Transverse colon (tissue), 4 donors: ENCODE data around the gene DUSP2. TPM values are rescaled to one million over a fixed set of nuclear protein-coding genes. Genes with fewer than 3 reads are reported as not detected.
"Not testable (repeated sequence)": the region's sequence is repeated elsewhere in the genome, so short reads cannot be mapped to it uniquely, and the experiment has no call there.

Experiments
- DNase-seq: peaks from one replicate; pipeline ENCODE4 v3.0.0-alpha.2; 2019
- H3K27ac ChIP-seq, 4 donors: fragments of 200-600 bp; sonication (generic); 2 replicates each; pipeline ENCODE4 v1.5.1; 2016 to 2018; ENCODE audit warnings: inconsistent platforms in 4 of 4
- H3K27me3 ChIP-seq: fragments of 200-600 bp; sonication (generic); 2 replicates; pipeline ENCODE4 v1.5.1; 2017; ENCODE audit warnings: inconsistent platforms
- H3K36me3 ChIP-seq, 4 donors: fragments of 200-600 bp; sonication (generic); 2 replicates each; pipeline ENCODE4 v1.5.1; 2017 to 2019; ENCODE audit warnings: inconsistent platforms in 4 of 4
- H3K4me1 ChIP-seq, 4 donors: fragments of 200-600 bp; sonication (generic); 2 replicates each; pipeline ENCODE4 v1.5.1; 2017 to 2020; ENCODE audit warnings: inconsistent platforms in 4 of 4
- H3K4me3 ChIP-seq, 4 donors: fragments of 200-600 bp; sonication (generic); 1 replicate in 1 of 4; 2 replicates in 3 of 4; pipeline versions ENCODE4 v1.5.1 to v1.6.1; 2017 to 2019; ENCODE audit warnings: inconsistent platforms in 4 of 4
- H3K9me3 ChIP-seq, 2 donors: fragments of 200-600 bp; sonication (generic); 2 replicates each; pipeline ENCODE4 v1.5.1; 2017 to 2019; ENCODE audit warnings: inconsistent platforms in 2 of 2
- CTCF ChIP-seq, 5 experiments: fragments of 200-600 bp in 3 of 5; fragments of 450-650 bp in 2 of 5; sonication (generic) in 3 of 5; IDR thresholded peaks; 1 replicate in 2 of 5; 2 replicates in 3 of 5; pipeline ENCODE4 v1.5.1; 2016 to 2017; ENCODE audit warnings: antibody characterized with exemption in 5 of 5, inconsistent platforms in 3 of 5, mild to moderate bottlenecking in 2 of 5, moderate library complexity in 1 of 5
- EP300 ChIP-seq: sonication (generic); formaldehyde crosslinking; IDR thresholded peaks from one replicate; pipeline ENCODE4 v1.6.1; 2017; ENCODE audit warnings: antibody characterized with exemption, low read depth
- POLR2A ChIP-seq: fragments of 450-650 bp; IDR thresholded peaks from one replicate; pipeline ENCODE4 v1.6.1; 2016; ENCODE audit warnings: antibody characterized with exemption, mild to moderate bottlenecking, moderate library complexity
- POLR2AphosphoS5 ChIP-seq, 3 donors: sonication (generic); formaldehyde crosslinking; IDR thresholded peaks; one replicate each; pipeline ENCODE4 v1.6.1; 2016; ENCODE audit warnings: antibody characterized with exemption in 3 of 3
- WGBS, 2 donors: methylation state at CpG; one replicate each; pipeline ENCODE4 v1.1.5; 2018; ENCODE audit warnings: low coverage in 1 of 2; 5-methylcytosine and 5-hydroxymethylcytosine counted together
- in situ Hi-C, 4 donors: fragments of 200-750 bp; cut with MboI; loops; one replicate each; pipeline versions ENCODE4 v1.15.0 to v1.15.1; 2017; ENCODE audit warnings: low sequenced_read_pairs in 3 of 4, low pct_ligation_motif_present in 1 of 4, low pct_unique_long_range_greater_than_20kb in 1 of 4
- intact Hi-C: fragments of 100-400 bp; cut with DNase I; formaldehyde crosslinking; loops from one replicate; pipeline ENCODE4 v1.15.1; 2023; ENCODE audit warnings: low total_unique reads
- total RNA-seq, 4 donors: library from RNA; depleted of rRNA; stranded (reverse); fragments of >200 nt; gene quantifications; one replicate each; pipeline ENCODE4 v1.1.0, GENCODE V29; 2016

Gene DUSP2
- total RNA-seq, 4 donors from 2014 or later = 1.6 to 25.1 (median 9.1) TPM; not detected in 1

- TF ChIP-seq POLR2AphosphoS5 (IDR thresholded peaks at IDR 0.05) (no peak), EP300 (no peak), CTCF (IDR thresholded peaks at IDR 0.05) (no peak), POLR2A (no peak)
- no peak for DNase-seq
- H3K27ac ChIP-seq = peak overlapping the region; percentile 14 to 54 (median 48)
- no peaks in the 10 kb centered on the region for H3K9me3 ChIP-seq
- in situ Hi-C loops (no loop called here), intact Hi-C loops (no loop called here)
- 22 to 42% methylated on average over 5 of the region's 5 CpGs for WGBS, 2 donors
- no peaks in the 10 kb centered on the region for H3K27me3 ChIP-seq
- no peak overlapping the region for H3K4me3 ChIP-seq
- peaks cover 0 to 10% (median 2%) of the 10 kb centered on the region in 4 donors for H3K4me1 ChIP-seq
- H3K36me3 ChIP-seq = no peaks in the 10 kb centered on the region
Observed at GRCh38 chr2:96161898-96162297, 16.7 kb upstream of the DUSP2 start.

- H3K27ac ChIP-seq, intact Hi-C loops, H3K4me3 ChIP-seq, in situ Hi-C loops, H3K36me3 ChIP-seq, DNase-seq, H3K27me3 ChIP-seq, H3K9me3 ChIP-seq: not testable (repeated sequence)
- peaks cover 0 to 10% (median 2%) of the 10 kb centered on the region in 4 donors for H3K4me1 ChIP-seq
- WGBS, 2 donors = 92 to 97% methylated on average over 1 to 5 of the region's 5 CpGs
Observed at GRCh38 chr2:96160366-96160765, 15.1 kb upstream of the DUSP2 start.

GRCh38 chr2:96159084-96159830, 14.0 kb upstream of the DUSP2 start:
- H3K36me3 ChIP-seq = no peaks in the 10 kb centered on the region

GRCh38 chr2:96158554-96158940, 13.3 kb upstream of the DUSP2 start:
- H3K27me3 ChIP-seq = no peaks in the 10 kb centered on the region
- peaks cover 0 to 10% (median 2%) of the 10 kb centered on the region in 4 donors for H3K4me1 ChIP-seq
- intact Hi-C loops (no loop called here), in situ Hi-C loops (no loop called here)
- 83% methylated on average over 12 of the region's 14 CpGs; no CpG with 5 or more reads in 1 of the 2 donors for WGBS, 2 donors
- H3K36me3 ChIP-seq = no peaks in the 10 kb centered on the region
- H3K4me3 ChIP-seq = no peak overlapping the region
- no peak for DNase-seq
- H3K9me3 ChIP-seq = no peaks in the 10 kb centered on the region
- no peak overlapping the region for H3K27ac ChIP-seq
- no peak for TF ChIP-seq CTCF (IDR thresholded peaks at IDR 0.05)
- no peak for TF ChIP-seq EP300
- no peak for TF ChIP-seq POLR2AphosphoS5 (IDR thresholded peaks at IDR 0.05)
- TF ChIP-seq POLR2A = no peak

More at GRCh38 chr2:96159084-96159830, 14.0 kb upstream of the DUSP2 start:
- H3K9me3 ChIP-seq = no peaks in the 10 kb centered on the region
- H3K4me1 ChIP-seq = peaks cover 0 to 10% (median 2%) of the 10 kb centered on the region in 4 donors
- intact Hi-C loops = no loop called here
- no peaks in the 10 kb centered on the region for H3K27me3 ChIP-seq
- TF ChIP-seq POLR2AphosphoS5 (IDR thresholded peaks at IDR 0.05) (no peak), CTCF (IDR thresholded peaks at IDR 0.05) (no peak), POLR2A (no peak), EP300 (no peak)
- no peak overlapping the region for H3K4me3 ChIP-seq
- DNase-seq = no peak
- in situ Hi-C loops = no loop called here
- H3K27ac ChIP-seq = no peak overlapping the region
- 79% methylated on average over 17 of the region's 17 CpGs; no CpG with 5 or more reads in 1 of the 2 donors for WGBS, 2 donors
